Peyer's patch (tissue), 4 donors: Measurements from ENCODE around the gene GALNT2. TPM values are rescaled to one million over a fixed set of nuclear protein-coding genes. Genes with fewer than 3 reads are reported as not detected.

Experiments
- DNase-seq, 3 donors: peaks; one replicate each; pipeline ENCODE4 v3.0.0-alpha.2; 2017 to 2019
- H3K27ac ChIP-seq, 4 donors: fragments of 200-600 bp; sonication (generic); one replicate each; pipeline ENCODE4 v1.5.1; 2016 to 2019
- H3K27me3 ChIP-seq, 2 donors: fragments of 200-600 bp; sonication (generic); one replicate each; pipeline ENCODE4 v1.5.1; 2019
- H3K36me3 ChIP-seq, 3 donors: fragments of 200-600 bp; sonication (generic); one replicate each; pipeline ENCODE4 v1.5.1; 2016 to 2019
- H3K4me1 ChIP-seq, 4 donors: fragments of 200-600 bp; sonication (generic); one replicate each; pipeline ENCODE4 v1.5.1; 2016 to 2019
- H3K4me3 ChIP-seq, 4 donors: fragments of 200-600 bp; sonication (generic); 1 replicate in 3 of 4; 2 replicates in 1 of 4; pipeline ENCODE4 v1.5.1; 2016 to 2019; ENCODE audit warnings: mild to moderate bottlenecking in 1 of 4
- H3K9me3 ChIP-seq, 4 donors: fragments of 200-600 bp; sonication (generic); one replicate each; pipeline ENCODE4 v1.5.1; 2016 to 2019; ENCODE audit warnings: mild to moderate bottlenecking in 1 of 4
- CTCF ChIP-seq, 6 experiments: fragments of 450-650 bp in 4 of 6; fragments of 200-600 bp in 2 of 6; sonication (generic) in 1 of 6; IDR thresholded peaks; one replicate each; pipeline ENCODE4 v1.5.1; 2017 to 2019; ENCODE audit warnings: antibody characterized with exemption in 6 of 6, mild to moderate bottlenecking in 3 of 6, moderate library complexity in 1 of 6
- POLR2A ChIP-seq, 2 donors: fragments of 450-650 bp; IDR thresholded peaks; one replicate each; pipeline ENCODE4 v1.5.1; 2017; ENCODE audit warnings: antibody characterized with exemption in 2 of 2, mild to moderate bottlenecking in 2 of 2, moderate library complexity in 2 of 2
- total RNA-seq, 4 donors: library from RNA; depleted of rRNA; stranded (reverse); fragments of >200 nt; gene quantifications; one replicate each; pipeline ENCODE4 v1.1.0, GENCODE V29; 2016

Gene GALNT2
- total RNA-seq, 4 donors from 2014 or later, result 36.3 to 52.5 (median 43.6) TPM

DNA sequence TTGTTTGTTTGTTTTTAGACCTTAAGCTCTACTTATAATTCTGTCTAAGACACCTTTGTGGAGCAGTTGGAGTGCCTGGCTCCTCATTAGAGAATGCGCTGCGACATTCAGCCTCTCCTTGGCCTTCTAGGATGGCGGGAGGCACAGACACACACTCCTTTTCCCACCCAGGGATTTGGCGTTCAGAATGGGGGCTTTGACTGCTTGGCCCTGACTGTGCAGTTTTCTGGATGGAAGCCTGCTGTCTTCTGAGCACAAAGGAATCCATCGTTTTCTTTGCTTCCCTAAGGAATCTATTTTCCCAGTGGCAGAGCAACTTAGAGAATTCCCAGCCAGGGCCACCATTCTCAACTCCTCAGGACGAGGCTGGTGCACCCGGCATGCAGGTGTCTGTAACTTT, 83.6 kb downstream of the GALNT2 start:
- TF ChIP-seq CTCF (IDR thresholded peaks at IDR 0.05) (no peak), POLR2A (IDR thresholded peaks at IDR 0.05) (no peak)
- no peak for DNase-seq
- H3K27ac ChIP-seq, result peak overlapping the region; percentile 7 to 74 (median 61)
- H3K9me3 ChIP-seq, result no peaks in the 10 kb centered on the region
- no peaks in the 10 kb centered on the region for H3K36me3 ChIP-seq
- peaks cover 0 to 15% (median 3%) of the 10 kb centered on the region in 4 donors for H3K4me1 ChIP-seq
- H3K4me3 ChIP-seq, result no peak overlapping the region
- no peaks in the 10 kb centered on the region for H3K27me3 ChIP-seq

- no peak overlapping the region for H3K4me3 ChIP-seq
- H3K27ac ChIP-seq, result no peak overlapping the region
- no peaks in the 10 kb centered on the region for H3K9me3 ChIP-seq
- peaks cover 0 to 8% (median 0%) of the 10 kb centered on the region in 4 donors for H3K4me1 ChIP-seq
- H3K36me3 ChIP-seq, result no peaks in the 10 kb centered on the region
- DNase-seq, result no peak
- no peak for TF ChIP-seq POLR2A (IDR thresholded peaks at IDR 0.05)
- H3K27me3 ChIP-seq, result no peaks in the 10 kb centered on the region
Measured at GRCh38 chr1:230151924-230152468, 85.0 kb downstream of the GALNT2 start.

DNA sequence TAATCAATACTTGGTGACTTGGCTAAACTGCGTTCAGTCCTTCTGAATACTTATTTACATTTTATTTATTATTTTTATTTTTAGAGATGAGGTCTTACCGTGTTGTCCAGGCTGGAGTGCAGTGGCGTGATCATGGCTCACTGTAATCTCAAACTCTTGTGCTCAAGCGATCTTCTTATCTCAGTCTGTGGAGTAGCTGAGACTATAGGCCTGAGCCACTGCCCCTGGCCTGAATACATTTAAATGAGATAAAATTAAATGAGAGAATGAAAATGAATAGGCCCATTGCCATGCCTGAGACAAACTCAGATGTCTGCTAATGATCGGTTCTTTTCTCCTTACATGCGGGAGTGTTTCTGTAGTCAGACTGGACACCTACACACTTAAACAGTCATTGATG, 86.0 kb downstream of the GALNT2 start:
- peaks cover 0 to 10% (median under 1%) of the 10 kb centered on the region in 4 donors for H3K4me1 ChIP-seq

GRCh38 chr1:230153641-230154296, 86.7 kb downstream of the GALNT2 start:
- H3K4me1 ChIP-seq, result peaks cover 0 to 16% (median 4%) of the 10 kb centered on the region in 4 donors
- no peak for DNase-seq
- no peaks in the 10 kb centered on the region for H3K27me3 ChIP-seq
- H3K9me3 ChIP-seq, result no peaks in the 10 kb centered on the region
- TF ChIP-seq CTCF (IDR thresholded peaks at IDR 0.05) (no peak), POLR2A (IDR thresholded peaks at IDR 0.05) (no peak)
- no peak overlapping the region for H3K4me3 ChIP-seq
- H3K36me3 ChIP-seq, result no peaks in the 10 kb centered on the region
- H3K27ac ChIP-seq, result peak overlapping the region in 2 of 4 donors; percentile 12

More for the DNA sequence above, 86.0 kb downstream of the GALNT2 start:
- no peaks in the 10 kb centered on the region for H3K27me3 ChIP-seq
- H3K27ac ChIP-seq, result peak overlapping the region in 1 of 4 donors; percentile 12
- no peak for DNase-seq
- H3K9me3 ChIP-seq, result no peaks in the 10 kb centered on the region
- TF ChIP-seq CTCF (IDR thresholded peaks at IDR 0.05), result no peak
- no peak for TF ChIP-seq POLR2A (IDR thresholded peaks at IDR 0.05)
- no peak overlapping the region for H3K4me3 ChIP-seq
- no peaks in the 10 kb centered on the region for H3K36me3 ChIP-seq

- DNase-seq, result no peak
- Histone ChIP-seq H3K27ac (no peak overlapping the region), H3K9me3 (no peaks in the 10 kb centered on the region), H3K27me3 (no peaks in the 10 kb centered on the region), H3K36me3 (no peaks in the 10 kb centered on the region), H3K4me1 (peaks cover 0 to 21% (median 6%) of the 10 kb centered on the region in 4 donors), H3K4me3 (no peak overlapping the region)
- TF ChIP-seq CTCF (IDR thresholded peaks at IDR 0.05) (no peak), POLR2A (IDR thresholded peaks at IDR 0.05) (no peak)
Measured at GRCh38 chr1:230155021-230155420, 88.0 kb downstream of the GALNT2 start.

DNA sequence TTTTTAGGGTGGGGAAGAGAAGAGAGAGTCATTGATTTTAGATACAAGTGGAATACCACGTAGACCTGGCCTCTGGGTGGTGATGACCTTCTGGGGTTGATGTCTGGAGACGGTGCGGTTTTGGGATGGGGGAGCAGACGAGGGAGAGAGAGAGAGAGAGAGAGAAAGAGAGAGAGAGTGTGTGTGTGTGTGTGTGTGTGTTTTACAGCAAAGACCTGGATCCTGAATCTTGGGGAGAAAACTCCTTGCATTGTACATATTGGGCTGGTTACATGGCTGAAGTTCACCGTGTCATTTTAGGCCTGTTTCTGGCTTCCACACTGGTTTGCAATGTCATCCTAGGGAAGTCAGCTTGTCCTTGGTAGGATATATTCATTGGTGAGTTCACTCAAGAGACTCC, 89.0 kb downstream of the GALNT2 start:
- no peaks in the 10 kb centered on the region for H3K36me3 ChIP-seq
- peaks cover 0 to 26% (median 6%) of the 10 kb centered on the region in 4 donors for H3K4me1 ChIP-seq
- H3K27me3 ChIP-seq, result no peaks in the 10 kb centered on the region
- H3K4me3 ChIP-seq, result no peak overlapping the region
- H3K27ac ChIP-seq, result no peak overlapping the region
- H3K9me3 ChIP-seq, result no peaks in the 10 kb centered on the region
- DNase-seq, result peak in 1 of 3 donors; percentile 29
- TF ChIP-seq POLR2A (IDR thresholded peaks at IDR 0.05) (no peak), CTCF (IDR thresholded peaks at IDR 0.05) (no peak)
